Measurements from ENCODE around the gene PPP1CB.

GRCh38 chr2:28720345-28720744 lies 31.3 kb upstream of the PPP1CB start:
- TF ChIP-seq POLR2A (IDR thresholded peaks at IDR 0.05) (no peak), CTCF (IDR thresholded peaks at IDR 0.05) (no peak)

Measured in adrenal gland (tissue), 5 donors.